GM12892 (cell line): ENCODE measurements around the gene P2RY12.

Source experiments
- POLR2A ChIP-seq: IDR thresholded peaks from 2 replicates; pipeline ENCODE4 v1.6.1; 2011; ENCODE audit warnings: low read depth, low read length, control low read depth
- TAF1 ChIP-seq: IDR thresholded peaks from 2 replicates; pipeline ENCODE4 v1.6.1; 2011; ENCODE audit warnings: low read depth, mild to moderate bottlenecking, control low read depth, low read length, borderline replicate concordance

DNA sequence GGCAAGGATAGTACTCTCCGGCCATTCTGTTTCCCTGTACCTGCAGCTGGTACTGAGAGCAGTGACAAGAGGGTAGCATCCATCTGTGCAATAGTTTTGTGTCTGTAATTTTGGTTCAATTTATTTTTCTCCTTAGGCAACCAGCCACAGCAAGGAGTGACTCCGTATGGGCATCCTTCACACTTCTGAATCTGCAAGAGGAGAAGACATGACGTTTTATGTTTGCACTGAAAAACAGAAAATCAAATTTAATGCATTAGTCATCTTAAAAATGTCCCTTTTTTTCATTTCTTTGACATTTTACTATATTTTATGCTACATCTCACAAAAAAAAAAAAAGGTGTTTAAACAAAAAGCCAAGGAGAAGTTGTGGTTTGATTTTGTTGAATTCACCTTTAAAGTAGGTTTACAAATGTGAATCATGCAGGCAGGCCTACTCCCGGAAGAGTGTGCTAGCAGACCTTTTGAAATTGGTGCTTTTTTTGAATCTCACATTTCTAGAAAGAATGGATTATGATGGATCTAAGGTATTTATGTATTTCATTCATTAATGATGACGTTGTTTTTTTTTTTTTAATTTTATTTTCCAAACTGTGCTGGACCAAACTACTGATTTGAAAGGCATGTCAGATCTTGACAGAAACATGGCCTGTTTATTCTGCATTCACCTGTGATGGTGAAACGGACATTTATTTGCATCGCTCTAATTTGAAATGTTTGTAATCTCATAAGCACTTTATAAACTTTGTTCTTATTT lies 48.2 kb upstream of the P2RY12 start:
- TF ChIP-seq POLR2A (no peak), TAF1 (no peak)
